Neural crest cell (in vitro differentiated cells): ENCODE measurements around the gene PLCB1. TPM values are rescaled to one million over a fixed set of nuclear protein-coding genes. Genes with fewer than 3 reads are reported as not detected.

Experiments
- DNase-seq: peaks from one replicate; pipeline ENCODE4 v3.0.0; 2021; ENCODE audit warnings: low read depth, mixed read lengths, low spot score
- H3K27ac Mint-ChIP-seq: one replicate; pipeline ENCODE4 v1.8.0; 2021; ENCODE audit warnings: mild to moderate bottlenecking, mixed read lengths; ENCODE audit not compliant: unreplicated experiment
- H3K27me3 Mint-ChIP-seq: 2 replicates; pipeline ENCODE4 v1.8.0; 2021; ENCODE audit warnings: low read depth, mild to moderate bottlenecking, mixed read lengths
- H3K36me3 Mint-ChIP-seq: 2 replicates; pipeline ENCODE4 v1.8.0; 2021; ENCODE audit warnings: low read depth, mild to moderate bottlenecking, mixed read lengths
- H3K4me1 Mint-ChIP-seq: 2 replicates; pipeline ENCODE4 v1.8.0; 2021; ENCODE audit warnings: mixed read lengths
- H3K4me3 Mint-ChIP-seq: one replicate; pipeline ENCODE4 v1.8.0; 2021; ENCODE audit warnings: mild to moderate bottlenecking, mixed read lengths
- H3K9me3 Mint-ChIP-seq: 2 replicates; pipeline ENCODE4 v1.8.0; 2021; ENCODE audit warnings: mixed read lengths
- CTCF ChIP-seq: fragments of 200-600 bp; sonication (generic); conservative IDR thresholded peaks from 2 replicates; pipeline ENCODE4 v1.5.0; 2021; ENCODE audit warnings: antibody characterized with exemption, mild to moderate bottlenecking
- total RNA-seq: library from RNA; stranded (reverse); gene quantifications from 2 replicates; pipeline ENCODE4 v1.2.1, GENCODE V29; 2021

PLCB1 gene
- total RNA-seq, 1 donor from 2014 or later = 13.7 TPM

- no peak overlapping the region for H3K4me3 Mint-ChIP-seq
- DNase-seq = no peak
- TF ChIP-seq CTCF = no peak
- no peak overlapping the region for H3K27ac Mint-ChIP-seq
- peaks cover 7% of the 10 kb centered on the region for H3K4me1 Mint-ChIP-seq
- no peaks in the 10 kb centered on the region for H3K9me3 Mint-ChIP-seq
- H3K27me3 Mint-ChIP-seq = no peaks in the 10 kb centered on the region
- no peaks in the 10 kb centered on the region for H3K36me3 Mint-ChIP-seq
Measured at GRCh38 chr20:8413691-8414090, 281.6 kb downstream of the PLCB1 start.

- H3K36me3 Mint-ChIP-seq = no peaks in the 10 kb centered on the region
- no peaks in the 10 kb centered on the region for H3K9me3 Mint-ChIP-seq
- DNase-seq = no peak
- no peak overlapping the region for H3K4me3 Mint-ChIP-seq
- H3K27ac Mint-ChIP-seq = no peak overlapping the region
- H3K4me1 Mint-ChIP-seq = peaks cover 7% of the 10 kb centered on the region
- no peak for TF ChIP-seq CTCF
- no peaks in the 10 kb centered on the region for H3K27me3 Mint-ChIP-seq
Measured at GRCh38 chr20:8414586-8415274, 282.7 kb downstream of the PLCB1 start.

GRCh38 chr20:8421981-8422380 is 289.9 kb downstream of the PLCB1 start:
- no peaks in the 10 kb centered on the region for H3K9me3 Mint-ChIP-seq
- no peak overlapping the region for H3K4me3 Mint-ChIP-seq
- H3K27ac Mint-ChIP-seq = no peak overlapping the region
- DNase-seq = no peak
- H3K4me1 Mint-ChIP-seq = no peaks in the 10 kb centered on the region
- no peak for TF ChIP-seq CTCF
- no peaks in the 10 kb centered on the region for H3K36me3 Mint-ChIP-seq
- no peaks in the 10 kb centered on the region for H3K27me3 Mint-ChIP-seq

GRCh38 chr20:8423482-8423881 is 291.4 kb downstream of the PLCB1 start:
- Mint-ChIP-seq H3K9me3 (no peaks in the 10 kb centered on the region), H3K4me3 (no peak overlapping the region), H3K4me1 (no peaks in the 10 kb centered on the region), H3K27me3 (no peaks in the 10 kb centered on the region), H3K27ac (no peak overlapping the region), H3K36me3 (no peaks in the 10 kb centered on the region)
- no peak for TF ChIP-seq CTCF
- no peak for DNase-seq

- DNase-seq = no peak
- Mint-ChIP-seq H3K36me3 (no peaks in the 10 kb centered on the region), H3K27ac (no peak overlapping the region), H3K4me3 (no peak overlapping the region), H3K9me3 (no peaks in the 10 kb centered on the region), H3K27me3 (no peaks in the 10 kb centered on the region), H3K4me1 (no peaks in the 10 kb centered on the region)
- no peak for TF ChIP-seq CTCF
Measured at GRCh38 chr20:8424010-8424409, 291.9 kb downstream of the PLCB1 start.
